Upper lobe of left lung (tissue), 6 donors: ENCODE measurements around the gene PRSS33. TPM values are rescaled to one million over a fixed set of nuclear protein-coding genes. Genes with fewer than 3 reads are reported as not detected.

Experiments
- ATAC-seq, 2 donors: fragments of 200-7000 bp; cut with Tn5 transposase; one replicate each; pipeline ENCODE4 v1.9.1; 2022; ENCODE audit warnings: mild to moderate bottlenecking in 2 of 2, moderate library complexity in 2 of 2; ENCODE audit not compliant: low FRiP score in 2 of 2
- DNase-seq, 2 donors: peaks; one replicate each; pipeline ENCODE4 v3.0.0-alpha.2; 2019 to 2020
- H3K27ac ChIP-seq, 4 donors: fragments of 200-600 bp; sonication (generic); one replicate each; pipeline ENCODE4 v1.5.1; 2016 to 2019
- H3K27me3 ChIP-seq, 4 donors: fragments of 200-600 bp; sonication (generic); one replicate each; pipeline ENCODE4 v1.5.1; 2017 to 2019
- H3K36me3 ChIP-seq, 4 donors: fragments of 200-600 bp; sonication (generic); one replicate each; pipeline ENCODE4 v1.5.1; 2016 to 2019
- H3K4me1 ChIP-seq, 4 donors: fragments of 200-600 bp; sonication (generic); one replicate each; pipeline ENCODE4 v1.5.1; 2018 to 2019
- H3K4me3 ChIP-seq, 4 donors: fragments of 200-600 bp; sonication (generic); one replicate each; pipeline ENCODE4 v1.5.1; 2017 to 2019; ENCODE audit warnings: mild to moderate bottlenecking in 2 of 4, moderate library complexity in 1 of 4
- H3K9me3 ChIP-seq, 4 donors: fragments of 200-600 bp; sonication (generic); one replicate each; pipeline ENCODE4 v1.5.1; 2018 to 2019
- CTCF ChIP-seq, 6 experiments: fragments of 450-650 bp in 4 of 6; fragments of 200-600 bp in 2 of 6; sonication (generic) in 2 of 6; IDR thresholded peaks; one replicate each; pipeline ENCODE4 v1.5.1; 2016 to 2019; ENCODE audit warnings: antibody characterized with exemption in 6 of 6
- EP300 ChIP-seq, 4 donors: sonication (generic); formaldehyde crosslinking; IDR thresholded peaks; one replicate each; pipeline ENCODE4 v1.5.1; 2017; ENCODE audit warnings: antibody characterized with exemption in 4 of 4, control low read depth in 2 of 4
- POLR2A ChIP-seq, 4 donors: fragments of 450-650 bp; IDR thresholded peaks; one replicate each; pipeline ENCODE4 v1.5.1; 2016 to 2017; ENCODE audit warnings: antibody characterized with exemption in 4 of 4, mild to moderate bottlenecking in 2 of 4
- POLR2AphosphoS5 ChIP-seq, 2 donors: sonication (generic); formaldehyde crosslinking; IDR thresholded peaks; one replicate each; pipeline ENCODE4 v1.5.1; 2017; ENCODE audit warnings: antibody characterized with exemption in 2 of 2
- WGBS, 2 donors: methylation state at CpG; one replicate each; pipeline ENCODE4 v1.1.5; 2017 to 2018; 5-methylcytosine and 5-hydroxymethylcytosine counted together
- total RNA-seq, 6 donors: library from RNA; depleted of rRNA in 4 of 6; stranded (reverse); fragments of >200 nt in 4 of 6; gene quantifications; one replicate each; pipeline versions ENCODE4 v1.1.0 to v1.2.1, GENCODE V29; 2016 to 2021
- donor health status: DM: no; HTN: no; CAD: no; lungs with moderate emphysema.
- donor health status: DM: no; HTN: yes; CAD: no; lungs with severe emphysema.

The PRSS33 gene
- total RNA-seq, 6 donors from 2014 or later, result 0.20 to 0.92 TPM; not detected in 4

- no peak overlapping the region for H3K27ac ChIP-seq
- no peaks in the 10 kb centered on the region for H3K9me3 ChIP-seq
- no peak overlapping the region for H3K4me3 ChIP-seq
- peaks cover 0 to 2% (median 0%) of the 10 kb centered on the region in 4 donors for H3K36me3 ChIP-seq
- DNase-seq (no peak), ATAC-seq (no peak)
- peaks cover 0 to 8% (median 4%) of the 10 kb centered on the region in 4 donors for H3K27me3 ChIP-seq
- 70 to 76% methylated on average over 13 to 17 of the region's 17 CpGs for WGBS, 2 donors
- H3K4me1 ChIP-seq, result peaks cover 17 to 29% (median 25%) of the 10 kb centered on the region in 4 donors
- TF ChIP-seq EP300 (IDR thresholded peaks at IDR 0.05) (no peak), POLR2A (IDR thresholded peaks at IDR 0.05) (no peak), CTCF (IDR thresholded peaks at IDR 0.05) (no peak), POLR2AphosphoS5 (IDR thresholded peaks at IDR 0.05) (no peak)
These were observed 7.1 kb downstream of the PRSS33 start for GRCh38 chr16:2779978-2780898.

- H3K27me3 ChIP-seq, result no peaks in the 10 kb centered on the region
- ATAC-seq (no peak), DNase-seq (no peak)
- WGBS, 2 donors, result 87 to 91% methylated on average over 12 to 23 of the region's 23 CpGs
- no peak overlapping the region for H3K4me3 ChIP-seq
- H3K9me3 ChIP-seq, result no peaks in the 10 kb centered on the region
- H3K36me3 ChIP-seq, result peaks cover 0 to 11% (median 2%) of the 10 kb centered on the region in 4 donors
- H3K27ac ChIP-seq, result peak overlapping the region in 2 of 4 donors; percentile 99 to 100
- peaks cover 20 to 31% (median 23%) of the 10 kb centered on the region in 4 donors for H3K4me1 ChIP-seq
- TF ChIP-seq POLR2A (IDR thresholded peaks at IDR 0.05), result no peak
- no peak for TF ChIP-seq POLR2AphosphoS5 (IDR thresholded peaks at IDR 0.05)
- no peak for TF ChIP-seq EP300 (IDR thresholded peaks at IDR 0.05)
These were observed 8.0 kb downstream of the PRSS33 start for GRCh38 chr16:2779151-2779920.

- 96 to 100% methylated on average over 8 to 12 of the region's 12 CpGs for WGBS, 2 donors
- Histone ChIP-seq H3K36me3 (peaks cover 0 to 19% (median 6%) of the 10 kb centered on the region in 4 donors), H3K9me3 (no peaks in the 10 kb centered on the region), H3K4me3 (peak overlapping the region in 2 of 4 donors; percentile 95 to 97), H3K27ac (peak overlapping the region; percentile 99 to 100 (median 100)), H3K27me3 (no peaks in the 10 kb centered on the region), H3K4me1 (peaks cover 20 to 31% (median 23%) of the 10 kb centered on the region in 4 donors)
- TF ChIP-seq POLR2AphosphoS5 (IDR thresholded peaks at IDR 0.05) (no peak), CTCF (IDR thresholded peaks at IDR 0.05) (no peak), POLR2A (IDR thresholded peaks at IDR 0.05) (no peak), EP300 (IDR thresholded peaks at IDR 0.05) (no peak)
- ATAC-seq (no peak), DNase-seq (peak in 1 of 2 donors; percentile 68)
These were observed 8.8 kb downstream of the PRSS33 start for GRCh38 chr16:2778630-2778958.

GRCh38 chr16:2777903-2778629 is 9.3 kb downstream of the PRSS33 start:
- peak in 1 of 4 donors; percentile 32 for TF ChIP-seq POLR2A (IDR thresholded peaks at IDR 0.05)
- TF ChIP-seq CTCF (IDR thresholded peaks at IDR 0.05), result no peak
- Histone ChIP-seq H3K4me3 (peak overlapping the region; percentile 68 to 97 (median 96)), H3K27ac (peak overlapping the region; percentile 99 to 100 (median 100)), H3K4me1 (peaks cover 20 to 31% (median 23%) of the 10 kb centered on the region in 4 donors), H3K9me3 (no peaks in the 10 kb centered on the region), H3K27me3 (no peaks in the 10 kb centered on the region), H3K36me3 (peaks cover 0 to 24% (median 9%) of the 10 kb centered on the region in 4 donors)
- 6 to 12% methylated on average over 17 to 27 of the region's 27 CpGs for WGBS, 2 donors
- peak; percentile 24 to 48 for ATAC-seq
- DNase-seq, result peak in 1 of 2 donors; percentile 83
